GM12865 (cell line): ENCODE measurements around the gene ISM1.

Source experiments
- DNase-seq: peaks from one replicate; pipeline ENCODE4 v3.0.0; 2010; ENCODE audit warnings: low read depth
- H3K4me3 ChIP-seq: 2 replicates; pipeline ENCODE4 v1.5.1; 2011; ENCODE audit warnings: mild to moderate bottlenecking, low read depth, low read length, control low read depth
- TF ChIP-seq, protein P1 (sequence below): IDR thresholded peaks from 2 replicates; pipeline ENCODE4 v1.5.1; 2011; ENCODE audit warnings: low read length, control low read depth, low read depth, inconsistent platforms; ENCODE audit not compliant: insufficient read depth; ENCODE audit errors: missing control alignments

The ISM1 gene

DNA sequence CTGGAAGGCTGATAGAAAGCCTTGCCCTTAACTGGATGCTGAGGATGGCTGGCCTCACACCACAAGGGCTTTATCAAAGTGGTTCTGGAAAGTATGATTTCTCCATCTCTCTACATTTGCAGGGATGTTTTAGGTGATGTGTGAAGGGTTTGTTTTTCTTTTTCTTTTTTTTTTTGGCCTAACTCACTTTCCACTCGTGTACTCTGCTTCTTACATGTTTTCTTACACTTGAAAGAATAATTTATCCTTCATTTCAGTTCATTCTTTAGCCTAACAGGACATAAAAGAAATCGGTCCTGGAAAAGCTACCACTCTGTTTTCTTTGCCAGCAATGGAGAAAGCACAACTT lies 41.2 kb downstream of the ISM1 start:
- no peak overlapping the region for H3K4me3 ChIP-seq
- TF ChIP-seq, protein P1, sequence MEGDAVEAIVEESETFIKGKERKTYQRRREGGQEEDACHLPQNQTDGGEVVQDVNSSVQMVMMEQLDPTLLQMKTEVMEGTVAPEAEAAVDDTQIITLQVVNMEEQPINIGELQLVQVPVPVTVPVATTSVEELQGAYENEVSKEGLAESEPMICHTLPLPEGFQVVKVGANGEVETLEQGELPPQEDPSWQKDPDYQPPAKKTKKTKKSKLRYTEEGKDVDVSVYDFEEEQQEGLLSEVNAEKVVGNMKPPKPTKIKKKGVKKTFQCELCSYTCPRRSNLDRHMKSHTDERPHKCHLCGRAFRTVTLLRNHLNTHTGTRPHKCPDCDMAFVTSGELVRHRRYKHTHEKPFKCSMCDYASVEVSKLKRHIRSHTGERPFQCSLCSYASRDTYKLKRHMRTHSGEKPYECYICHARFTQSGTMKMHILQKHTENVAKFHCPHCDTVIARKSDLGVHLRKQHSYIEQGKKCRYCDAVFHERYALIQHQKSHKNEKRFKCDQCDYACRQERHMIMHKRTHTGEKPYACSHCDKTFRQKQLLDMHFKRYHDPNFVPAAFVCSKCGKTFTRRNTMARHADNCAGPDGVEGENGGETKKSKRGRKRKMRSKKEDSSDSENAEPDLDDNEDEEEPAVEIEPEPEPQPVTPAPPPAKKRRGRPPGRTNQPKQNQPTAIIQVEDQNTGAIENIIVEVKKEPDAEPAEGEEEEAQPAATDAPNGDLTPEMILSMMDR = no peak
- no peak for DNase-seq

DNA sequence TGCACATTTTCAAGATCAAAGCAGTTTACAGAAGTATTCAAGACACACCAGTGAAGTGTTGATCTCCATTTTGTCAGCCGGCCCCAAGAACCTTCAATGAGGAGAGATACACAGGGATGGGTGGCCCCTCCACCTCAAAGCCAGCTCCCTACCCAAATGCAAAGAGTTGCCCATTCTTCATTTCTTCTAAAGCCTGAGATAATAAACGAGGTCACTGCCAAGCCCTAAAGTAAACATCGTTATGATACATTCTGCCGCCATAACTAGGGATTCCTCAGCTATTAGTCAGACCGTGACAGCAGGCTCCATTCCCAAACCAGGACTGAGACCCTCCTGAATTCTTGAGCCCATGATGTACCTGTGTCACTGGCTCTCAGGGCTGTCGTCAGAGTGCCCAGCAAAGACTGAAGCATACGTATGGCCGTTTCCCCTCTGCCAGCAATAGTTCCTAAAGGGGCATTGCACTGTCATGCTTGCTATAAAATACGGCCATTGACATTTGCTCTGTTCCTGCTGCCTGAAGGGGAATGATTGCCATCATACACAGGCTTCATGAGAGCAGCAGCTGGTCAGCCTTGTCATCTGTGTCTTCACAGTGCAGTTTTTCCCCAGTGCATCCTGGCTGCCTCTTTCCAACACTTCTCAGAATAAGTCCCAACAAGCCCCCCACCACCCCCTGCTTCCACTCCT lies 41.7 kb downstream of the ISM1 start:
- no peak for DNase-seq
- H3K4me3 ChIP-seq = no peak overlapping the region
- TF ChIP-seq, protein P1 = no peak

DNA sequence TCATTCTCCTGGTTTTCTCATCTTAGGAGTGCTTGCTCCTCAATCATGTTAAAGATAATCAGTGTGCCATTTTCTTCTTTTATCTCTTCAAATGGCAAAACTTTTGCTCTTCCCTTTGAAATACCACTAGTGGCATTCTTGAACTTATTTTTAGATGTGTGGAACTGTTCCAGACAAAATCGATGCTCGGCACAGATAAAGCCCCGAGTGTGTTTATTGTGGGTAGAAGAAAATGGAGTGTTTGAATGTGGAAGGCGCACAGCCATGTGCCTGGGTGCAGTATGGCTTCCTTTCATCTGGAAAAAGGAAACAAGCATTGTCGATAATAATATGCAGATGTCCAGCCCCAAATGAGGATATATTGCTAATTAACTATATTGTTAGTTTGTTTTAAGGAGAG lies 42.4 kb downstream of the ISM1 start:
- DNase-seq = no peak
- H3K4me3 ChIP-seq = no peak overlapping the region
- TF ChIP-seq, protein P1 = no peak

DNA sequence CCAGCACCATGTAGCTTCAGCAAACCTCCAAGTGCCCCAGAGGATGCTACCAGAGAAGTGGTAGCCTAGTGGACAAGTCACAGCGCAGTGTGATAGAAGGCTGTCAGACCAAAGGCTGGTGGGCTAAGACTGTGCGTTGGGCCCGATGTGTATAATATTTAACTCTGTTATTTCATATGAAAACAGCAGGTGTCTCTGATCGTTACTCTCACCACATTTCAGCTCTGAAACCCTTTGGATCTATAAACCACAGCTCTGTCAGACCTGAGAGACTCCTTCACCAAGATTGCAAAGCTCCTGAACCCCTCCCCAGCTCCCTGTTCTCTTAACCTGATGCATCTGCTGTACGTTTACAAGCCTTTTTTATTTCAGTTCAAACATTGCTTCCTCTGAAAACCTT lies 43.8 kb downstream of the ISM1 start:
- TF ChIP-seq, protein P1 = no peak
- no peak for DNase-seq
- no peak overlapping the region for H3K4me3 ChIP-seq

DNA sequence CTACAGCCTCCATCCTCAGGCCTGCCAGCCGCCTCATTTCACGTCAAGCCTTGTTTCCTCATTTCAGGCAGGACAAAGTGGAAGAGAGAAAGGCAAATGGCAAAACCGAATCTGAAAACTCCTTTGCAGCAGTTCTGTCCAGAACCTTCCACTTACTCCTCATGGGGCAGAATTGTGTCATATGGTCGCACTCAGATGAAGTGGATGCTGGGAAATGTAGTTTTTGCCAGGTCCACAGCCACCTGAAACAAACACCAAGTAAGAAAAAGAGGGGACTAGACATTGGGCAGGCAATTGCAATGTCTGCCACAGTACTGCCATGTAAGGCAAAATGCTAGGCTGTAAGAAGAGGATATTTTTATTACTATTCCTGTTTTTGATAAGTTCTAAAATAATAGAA lies 44.9 kb downstream of the ISM1 start:
- TF ChIP-seq, protein P1 = no peak
- H3K4me3 ChIP-seq = no peak overlapping the region
- peak; percentile 25 for DNase-seq

DNA sequence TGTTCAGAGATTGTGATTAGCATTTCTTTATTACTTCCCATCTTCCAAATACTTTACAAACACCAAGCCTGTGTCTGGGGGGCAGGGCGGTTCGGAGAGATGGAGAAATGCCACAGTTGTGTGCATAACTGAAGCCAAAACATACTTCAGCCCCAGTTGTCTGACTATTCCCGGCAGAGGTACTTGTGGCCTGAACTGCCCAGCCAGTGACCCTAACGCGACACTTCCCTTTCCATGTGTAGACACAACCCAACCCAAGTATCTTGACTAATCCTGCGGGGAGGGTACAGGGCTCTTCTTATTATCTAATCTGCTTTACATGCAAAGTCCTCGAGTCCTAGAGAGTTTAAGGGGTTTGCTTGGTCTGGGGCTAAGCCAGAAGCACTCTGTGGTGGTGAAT lies 46.2 kb downstream of the ISM1 start:
- TF ChIP-seq, protein P1 = no peak
- no peak overlapping the region for H3K4me3 ChIP-seq
- DNase-seq = no peak

DNA sequence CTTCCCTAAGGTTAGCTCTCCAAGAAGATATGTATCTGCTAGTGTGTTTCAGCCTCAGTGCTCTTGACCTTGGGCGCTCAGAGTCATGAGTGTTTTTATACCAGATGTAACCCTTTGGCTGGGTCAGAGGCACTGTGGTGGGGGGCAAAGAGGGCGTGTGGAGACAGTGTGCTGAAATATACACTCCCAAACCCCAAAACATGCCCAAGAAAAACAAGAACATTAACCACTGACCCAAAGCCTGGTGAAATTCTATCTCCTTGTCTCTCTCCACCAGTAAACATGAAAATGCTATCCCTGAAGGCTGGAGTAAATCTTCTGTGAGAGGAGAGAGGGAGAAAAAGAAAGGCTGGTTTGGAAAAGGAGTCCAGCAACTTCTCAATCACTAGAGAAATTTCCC lies 47.9 kb downstream of the ISM1 start:
- DNase-seq = no peak
- no peak overlapping the region for H3K4me3 ChIP-seq
- TF ChIP-seq, protein P1 = no peak
